GM12892 (cell line): ENCODE data around the gene DPM3.

Experiments
- POLR2A ChIP-seq: IDR thresholded peaks from 2 replicates; pipeline ENCODE4 v1.6.1; 2011; ENCODE audit warnings: low read depth, low read length, control low read depth
- POLR2AphosphoS5 ChIP-seq: IDR thresholded peaks from 2 replicates; pipeline ENCODE4 v1.6.1; 2011; ENCODE audit warnings: low read depth, low read length, control low read depth

DNA sequence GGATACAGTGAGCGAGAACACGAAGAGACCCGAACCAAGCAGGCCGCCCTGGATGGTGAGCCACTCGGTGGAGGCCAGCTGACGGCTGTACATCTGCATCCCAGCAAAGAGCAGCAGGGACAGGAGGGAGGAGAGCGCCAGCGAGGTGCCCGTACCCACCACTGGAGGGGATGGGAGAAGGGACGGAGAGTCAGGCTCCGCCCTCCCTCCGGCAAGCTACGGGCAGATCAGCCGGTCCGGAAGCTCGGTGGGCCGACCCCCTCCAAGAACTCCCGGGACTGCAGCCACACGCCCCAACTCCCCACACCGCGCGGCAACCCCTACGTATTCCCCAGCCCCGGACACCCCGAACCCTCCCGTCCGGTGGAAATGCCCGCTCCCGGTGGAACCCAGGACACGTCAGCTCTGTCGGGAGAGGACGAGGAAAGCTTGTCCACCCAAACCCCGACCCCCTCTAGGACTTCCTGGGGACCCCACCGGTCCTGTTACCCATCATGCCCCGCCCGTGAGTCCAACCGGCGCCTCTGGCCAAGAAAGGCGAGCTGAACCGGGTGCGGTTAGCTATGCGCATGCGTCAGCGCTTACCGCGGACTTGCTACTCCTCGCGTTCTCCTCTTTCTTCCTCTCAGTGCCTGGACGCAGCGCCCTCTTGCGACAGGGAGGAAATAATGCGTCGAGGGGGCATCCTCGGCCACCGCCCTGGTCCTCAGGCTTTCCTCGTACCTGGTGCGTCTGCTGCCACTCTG, 32.6 kb upstream of the DPM3 start, which contains the start of gene KRTCAP2:
- TF ChIP-seq POLR2A (peak; percentile 85), POLR2AphosphoS5 (peak; percentile 88)
